Stimulated activated CD4-positive, alpha-beta T cell treated with anti-CD3 and anti-CD28 coated beads, Interleukin-12 subunit alpha, Interleukin-12 subunit beta, amount 100 ng/mL, for 4 hours (primary cell): ENCODE results near the gene TRAF7.
"Not testable (repeated sequence)": the region's sequence is repeated elsewhere in the genome, so short reads cannot be mapped to it uniquely, and the experiment has no call there.

Source experiments
- DNase-seq: peaks from one replicate; pipeline ENCODE4 v3.0.0-alpha.2; 2020

TRAF7 gene

DNA sequence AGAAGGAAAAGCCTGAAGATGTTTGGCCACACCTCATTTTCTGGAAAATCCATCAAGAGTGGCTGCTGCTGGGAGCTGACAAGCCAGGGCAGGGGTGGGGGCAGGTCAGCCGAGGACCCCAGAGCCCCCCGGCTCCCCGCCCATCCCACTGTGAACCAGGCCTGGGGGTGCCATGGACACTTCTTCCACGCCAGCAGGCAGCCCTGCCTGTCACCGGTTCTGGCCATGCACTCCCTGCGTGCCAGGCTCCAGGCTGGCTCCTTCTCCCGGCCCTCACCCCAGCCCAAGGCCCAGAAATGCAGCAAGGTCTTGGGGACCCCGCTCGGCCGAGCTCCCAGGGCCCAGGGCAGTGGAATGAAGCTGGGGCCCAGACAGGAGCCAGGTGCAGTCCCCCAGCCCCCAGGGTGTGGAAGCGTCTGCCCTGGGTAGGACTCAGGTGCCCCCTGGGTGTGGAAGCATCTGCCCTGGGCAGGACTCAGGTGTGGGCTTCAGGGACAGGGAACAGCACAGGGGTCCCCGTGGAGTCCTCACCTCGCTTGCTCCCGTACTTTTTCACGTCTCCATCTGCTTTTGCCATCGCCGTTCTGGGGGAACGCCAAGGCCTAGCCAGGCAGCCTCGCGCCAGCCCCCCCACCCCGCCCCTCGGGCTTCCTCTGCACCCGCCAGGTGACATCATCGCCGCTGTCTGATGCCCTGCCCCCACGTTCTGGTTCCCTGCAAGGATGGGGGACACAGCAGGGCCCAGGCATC is 32.5 kb upstream of the TRAF7 start:
- DNase-seq, result not testable (repeated sequence)

GRCh38 chr16:2123706-2124376 is 31.7 kb upstream of the TRAF7 start:
- DNase-seq, result not testable (repeated sequence)

- DNase-seq, result not testable (repeated sequence)
Observed at GRCh38 chr16:2124377-2124693, 31.2 kb upstream of the TRAF7 start.

- not testable (repeated sequence) for DNase-seq
Observed at GRCh38 chr16:2124694-2125444, 30.7 kb upstream of the TRAF7 start.

DNA sequence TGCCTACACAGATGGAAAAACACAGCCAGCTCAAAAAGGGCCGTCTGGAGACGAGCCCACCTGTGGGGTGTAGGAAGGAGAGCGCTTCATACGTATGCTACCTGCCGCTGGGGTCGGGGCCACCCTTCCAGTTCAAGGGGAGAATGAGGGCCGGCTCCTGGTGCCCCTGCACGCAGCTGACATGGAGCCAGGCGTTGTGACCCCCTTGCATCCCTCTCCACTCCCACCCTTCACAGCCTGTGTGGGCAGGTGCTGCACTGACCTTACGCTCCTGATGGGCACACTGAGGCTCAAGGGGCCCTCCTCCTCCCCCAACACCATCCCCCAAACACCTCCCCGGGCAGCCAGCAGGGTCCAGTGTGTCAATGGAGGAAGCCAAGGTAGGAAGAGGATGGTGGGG is 30.0 kb upstream of the TRAF7 start:
- DNase-seq, result not testable (repeated sequence)

- not testable (repeated sequence) for DNase-seq
Observed at GRCh38 chr16:2126161-2126743, 29.3 kb upstream of the TRAF7 start.

DNA sequence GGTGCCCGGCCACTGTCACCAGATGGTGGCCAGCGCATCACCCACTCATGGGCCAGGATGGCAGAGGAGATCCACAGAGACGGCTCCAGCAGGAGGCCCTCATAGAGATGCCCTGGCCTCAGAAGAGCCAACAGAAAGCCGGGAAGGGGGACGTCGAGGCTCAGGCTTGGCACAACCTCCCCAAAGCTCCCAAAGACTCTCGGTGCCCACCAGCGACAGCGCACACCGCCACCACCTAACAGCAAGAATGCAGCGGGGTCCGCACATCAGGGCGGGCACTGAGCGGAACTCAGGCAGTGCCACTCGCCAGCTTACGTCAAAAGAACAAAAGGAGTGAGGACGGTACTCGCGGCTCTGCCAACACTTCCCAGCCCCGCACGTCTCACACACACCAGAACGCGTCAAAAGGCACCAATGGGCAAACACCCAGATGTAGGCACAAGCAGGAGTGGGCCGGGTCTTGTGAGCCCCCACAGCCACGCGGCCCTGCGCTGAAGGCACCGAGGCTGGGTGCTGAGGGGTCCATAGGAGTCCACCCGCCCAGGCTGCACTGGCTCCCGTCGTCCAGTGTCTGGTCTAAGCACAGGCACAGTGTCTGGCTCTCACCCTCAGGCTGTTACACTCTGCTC is 28.5 kb upstream of the TRAF7 start:
- not testable (repeated sequence) for DNase-seq

- DNase-seq, result not testable (repeated sequence)
Observed at GRCh38 chr16:2127630-2128280, 27.8 kb upstream of the TRAF7 start.

GRCh38 chr16:2129251-2129650 is 26.3 kb upstream of the TRAF7 start:
- not testable (repeated sequence) for DNase-seq

DNA sequence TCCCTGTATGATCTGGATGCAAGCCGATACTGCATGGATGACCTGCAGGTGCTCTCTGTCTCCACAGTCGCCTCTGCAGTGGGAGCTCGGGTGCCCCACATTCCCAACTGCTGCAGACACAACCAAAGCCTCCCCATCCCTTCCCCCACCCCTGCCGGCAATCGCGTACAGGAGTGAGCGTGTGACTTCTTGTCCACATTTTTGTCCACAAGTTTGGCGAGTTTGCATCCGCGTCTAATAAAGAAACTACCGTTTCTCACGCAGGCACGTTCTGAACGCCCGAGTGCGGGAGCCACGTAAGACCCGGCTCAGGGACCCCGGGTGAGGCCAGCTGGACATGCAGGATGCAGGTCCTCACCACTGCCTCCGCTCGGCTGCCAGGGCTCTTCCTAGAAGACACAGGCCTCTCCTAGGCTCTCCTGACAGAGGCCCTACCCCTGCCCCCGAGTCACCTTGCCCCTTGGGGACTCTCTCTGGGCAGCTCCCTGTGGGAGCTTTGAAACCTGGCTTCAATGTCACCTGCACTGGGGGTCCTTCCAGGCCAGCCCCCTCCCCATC is 25.6 kb upstream of the TRAF7 start:
- not testable (repeated sequence) for DNase-seq

DNA sequence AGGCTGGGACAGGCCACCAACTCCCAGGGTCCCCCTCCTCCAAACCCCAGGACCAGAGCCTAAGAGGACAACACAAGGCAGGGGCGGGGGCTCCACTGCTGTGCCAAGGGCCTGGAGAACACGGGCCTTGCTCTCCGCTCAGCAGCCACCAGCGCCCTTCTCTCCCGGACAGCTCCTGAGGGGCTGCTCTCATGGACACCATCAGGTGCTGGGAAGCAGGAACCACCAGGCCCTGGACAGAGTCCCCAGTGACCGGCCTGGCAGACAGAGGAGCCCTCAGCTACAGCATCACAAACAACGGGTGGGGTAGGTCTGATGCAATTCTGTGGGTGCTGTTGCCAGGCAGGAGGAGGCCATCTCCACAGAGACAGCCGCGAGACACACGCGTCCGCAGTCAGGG is 21.8 kb upstream of the TRAF7 start:
- DNase-seq, result not testable (repeated sequence)

DNA sequence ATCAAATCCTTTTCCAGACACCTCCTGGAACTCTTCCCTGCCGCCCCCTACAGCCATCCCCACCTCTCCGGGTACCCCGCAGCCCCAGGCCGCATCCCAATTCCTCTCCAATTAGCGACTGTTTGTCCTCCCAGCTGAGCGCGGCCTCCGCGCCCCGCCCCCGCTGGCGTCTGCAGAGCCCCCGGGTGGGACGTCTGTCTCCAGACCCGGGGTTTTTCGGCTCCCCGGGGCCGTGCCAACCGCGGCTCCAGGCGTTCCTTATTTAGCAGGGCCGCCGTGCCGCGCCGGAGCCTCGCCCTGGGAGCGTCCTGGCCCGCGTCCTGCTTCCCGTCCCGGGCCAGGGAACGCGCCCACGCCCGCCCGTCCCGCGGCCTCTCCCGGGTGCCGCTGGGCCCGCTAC is 20.5 kb upstream of the TRAF7 start:
- not testable (repeated sequence) for DNase-seq

- DNase-seq, result peak; percentile 100
Observed at GRCh38 chr16:2135770-2136490, 19.7 kb upstream of the TRAF7 start, which contains the start of gene PKD1. Gene PKD1, minus strand, starts transcription at chr16:2135898. Its CDS starts 209 bp downstream, at chr16:2135689.

DNA sequence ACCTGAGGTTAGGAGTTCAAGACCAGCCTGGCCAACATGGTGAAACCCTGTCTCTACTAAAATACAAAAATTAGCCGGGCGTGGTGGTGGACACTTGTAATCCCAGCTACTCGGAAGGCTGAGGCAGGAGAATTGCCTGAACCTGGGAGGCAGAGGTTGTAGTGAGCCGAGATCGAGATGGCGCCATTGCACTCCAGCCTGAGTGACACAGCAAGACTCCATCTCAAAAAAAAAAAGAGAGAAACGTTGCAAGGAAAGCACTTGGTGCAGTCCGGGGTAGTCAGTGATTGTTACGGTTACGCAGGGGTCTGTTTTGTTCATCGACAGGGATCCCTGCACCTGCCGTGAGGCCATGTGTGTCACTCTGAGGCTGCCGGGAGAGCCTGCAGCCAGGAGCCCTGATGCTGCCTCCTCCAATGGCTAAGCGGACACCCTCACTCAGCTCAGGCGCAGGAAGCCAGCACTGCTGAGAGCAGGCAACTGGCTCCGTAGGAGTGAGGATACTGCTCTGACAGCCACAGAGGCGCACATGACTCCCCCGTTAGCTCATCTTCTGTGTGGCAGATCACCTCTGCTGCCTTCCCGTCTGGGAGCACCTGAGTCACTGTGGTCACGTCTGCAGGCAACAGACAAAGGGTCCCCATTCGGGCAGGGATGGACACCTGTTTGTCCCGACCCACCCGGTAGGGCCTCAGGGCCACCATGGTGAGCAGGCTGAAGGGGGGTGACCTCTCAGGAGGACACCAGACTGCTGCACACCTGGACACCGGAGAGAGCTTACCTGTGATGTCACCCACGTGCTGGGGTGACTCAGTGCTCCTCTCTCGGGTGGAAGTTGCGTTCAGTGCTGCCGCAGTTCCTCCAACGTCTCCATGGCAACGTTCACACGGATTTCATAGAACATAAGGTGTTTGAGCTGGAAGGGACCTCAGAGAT is 12.4 kb upstream of the TRAF7 start:
- no peak for DNase-seq

GRCh38 chr16:2143878-2144485 is 11.6 kb upstream of the TRAF7 start:
- DNase-seq, result no peak

- no peak for DNase-seq
Observed at GRCh38 chr16:2145843-2146242, 9.7 kb upstream of the TRAF7 start.

DNA sequence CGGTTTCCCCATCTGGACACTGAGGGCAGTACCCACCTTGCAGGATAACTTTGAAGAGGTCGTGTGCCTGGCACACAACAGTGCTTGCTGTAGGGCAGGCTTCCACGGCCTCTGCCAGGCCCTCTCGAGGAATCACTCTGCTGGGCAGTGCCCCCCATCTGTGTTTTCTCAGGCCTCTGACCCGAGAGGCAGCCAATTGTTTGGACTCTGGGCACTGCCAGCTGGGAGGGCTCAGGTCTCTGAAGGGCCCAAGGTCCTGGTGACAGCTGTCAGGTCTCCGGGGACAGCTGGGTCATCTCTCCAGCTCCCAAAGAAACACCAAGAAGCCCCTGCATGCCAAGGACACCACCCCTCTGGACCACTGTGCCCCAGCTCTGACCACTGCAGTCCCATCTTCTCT is 8.2 kb upstream of the TRAF7 start:
- no peak for DNase-seq

DNA sequence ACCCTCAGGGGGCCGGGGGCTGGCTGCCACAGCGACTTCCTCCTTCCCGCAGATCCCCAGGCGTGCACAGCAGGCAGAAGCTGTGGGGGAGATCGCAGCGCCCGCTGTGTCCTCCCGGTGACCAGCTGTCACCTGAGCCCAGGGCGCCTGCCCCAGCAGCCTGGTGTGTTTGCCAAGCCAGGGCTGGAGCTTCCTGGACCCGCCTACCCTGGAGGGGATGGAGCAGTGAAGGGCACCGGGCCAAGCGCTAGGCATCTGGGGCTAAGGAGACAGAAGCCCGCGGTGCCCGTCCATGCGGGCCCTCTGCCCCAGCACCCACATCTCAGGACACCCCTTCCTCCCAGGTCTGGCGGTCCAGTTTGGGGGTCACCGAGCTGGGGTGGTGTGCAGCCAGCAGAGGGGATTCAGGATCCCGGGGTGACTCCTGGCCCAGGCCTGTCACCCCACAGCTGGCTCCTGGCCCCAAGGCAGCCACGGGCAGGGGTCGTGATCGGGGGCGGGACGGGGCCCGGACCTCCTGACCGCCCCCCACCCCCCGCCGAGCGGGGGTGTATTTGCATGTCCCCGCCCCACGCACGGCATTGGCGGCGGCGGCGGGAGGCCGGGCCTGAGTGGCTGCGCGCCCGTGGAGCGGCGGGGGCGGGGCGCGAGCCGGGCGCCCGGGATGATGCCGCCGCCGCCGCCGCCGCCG is 7.5 kb upstream of the TRAF7 start, which contains the start of gene RAB26:
TSS of gene RAB26 (plus strand) at position 645 of the 691 bp plus-strand sequence. CDS start 159 bp downstream, outside the sequence.
- DNase-seq, result peak; percentile 57
